Measurements from ENCODE around the gene LDHB.
A peak's percentile ranks its signal among the peaks of the same experiment; 100 is the strongest.

The LDHB gene

GRCh38 chr12:21659383-21659782 lies 1.7 kb upstream of the LDHB start:
- DNase-seq = no peak

- DNase-seq = peak; percentile 86
These were observed 727 bp downstream of the LDHB start for GRCh38 chr12:21656905-21657325.

- no peak for DNase-seq
These were observed 2.1 kb downstream of the LDHB start for GRCh38 chr12:21655591-21655990.

GRCh38 chr12:21651821-21652220 lies 5.8 kb downstream of the LDHB start:
- no peak for DNase-seq

GRCh38 chr12:21650997-21651396 lies 6.6 kb downstream of the LDHB start:
- DNase-seq = no peak

GRCh38 chr12:21649034-21649433 lies 8.6 kb downstream of the LDHB start:
- DNase-seq = no peak

- DNase-seq = no peak
These were observed 9.3 kb downstream of the LDHB start for GRCh38 chr12:21648378-21648777.

- no peak for DNase-seq
These were observed 10.5 kb downstream of the LDHB start for GRCh38 chr12:21647179-21647578.

GRCh38 chr12:21645041-21645500 lies 12.6 kb downstream of the LDHB start:
- peak; percentile 8 for DNase-seq

GRCh38 chr12:21644516-21644915 lies 13.1 kb downstream of the LDHB start:
- no peak for DNase-seq

GRCh38 chr12:21643758-21644157 lies 13.9 kb downstream of the LDHB start:
- no peak for DNase-seq

- no peak for DNase-seq
These were observed 14.8 kb downstream of the LDHB start for GRCh38 chr12:21642707-21643389.

GRCh38 chr12:21638054-21638891 lies 19.4 kb downstream of the LDHB start:
- DNase-seq = no peak

- no peak for DNase-seq
These were observed 23.4 kb downstream of the LDHB start for GRCh38 chr12:21634245-21634644.

GRCh38 chr12:21631367-21631766 lies 26.3 kb downstream of the LDHB start:
- DNase-seq = no peak

GRCh38 chr12:21627924-21628323 lies 29.7 kb downstream of the LDHB start:
- DNase-seq = no peak

GRCh38 chr12:21618566-21618965 lies 39.1 kb downstream of the LDHB start:
- DNase-seq = no peak

GRCh38 chr12:21617030-21617429 lies 40.6 kb downstream of the LDHB start:
- DNase-seq = no peak

- DNase-seq = no peak
These were observed 42.2 kb downstream of the LDHB start for GRCh38 chr12:21615431-21615830.

- DNase-seq = no peak
These were observed 43.1 kb downstream of the LDHB start for GRCh38 chr12:21614506-21614905.

GRCh38 chr12:21613931-21614330 lies 43.7 kb downstream of the LDHB start:
- no peak for DNase-seq

- DNase-seq = no peak
These were observed 49.4 kb downstream of the LDHB start for GRCh38 chr12:21608196-21608595.

GRCh38 chr12:21607701-21608100 lies 49.9 kb downstream of the LDHB start:
- peak; percentile 2 for DNase-seq

GRCh38 chr12:21606175-21606574 lies 51.5 kb downstream of the LDHB start:
- no peak for DNase-seq
